Stimulated activated CD4-positive, alpha-beta T cell treated with anti-CD3 and anti-CD28 coated beads, Interleukin-1b, Interleukin-23, amount 100 ng/mL, for 1 hour (primary cell): ENCODE data around the gene NDUFAF2.
"Not testable (repeated sequence)": the region's sequence is repeated elsewhere in the genome, so short reads cannot be mapped to it uniquely, and the experiment has no call there.

ENCODE experiments used
- DNase-seq, 2 donors: peaks; one replicate each; pipeline ENCODE4 v3.0.0-alpha.2; 2020; ENCODE audit warnings: low read depth in 2 of 2

NDUFAF2 gene

DNA sequence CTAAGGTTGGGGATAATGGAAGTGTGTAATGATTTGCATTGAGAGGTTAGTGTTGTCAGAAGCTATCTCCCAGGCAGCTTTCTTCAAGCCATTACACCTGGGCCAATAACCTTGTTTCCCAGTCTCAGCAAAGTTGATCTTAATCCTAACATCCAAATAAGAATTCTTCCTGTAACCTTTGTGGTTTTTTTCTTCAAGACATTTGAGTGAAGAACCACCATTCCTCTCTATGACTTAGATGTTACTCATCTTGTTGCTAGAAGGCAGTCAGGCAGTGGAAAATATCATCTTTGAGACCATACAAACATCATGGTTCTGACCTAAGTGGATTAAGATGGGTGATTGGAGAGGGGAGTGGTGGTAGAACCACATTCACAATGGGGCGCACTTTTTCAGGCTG is 103.5 kb downstream of the NDUFAF2 start:
- DNase-seq = no peak

GRCh38 chr5:61050292-61050691 is 105.3 kb downstream of the NDUFAF2 start:
- DNase-seq = no peak

DNA sequence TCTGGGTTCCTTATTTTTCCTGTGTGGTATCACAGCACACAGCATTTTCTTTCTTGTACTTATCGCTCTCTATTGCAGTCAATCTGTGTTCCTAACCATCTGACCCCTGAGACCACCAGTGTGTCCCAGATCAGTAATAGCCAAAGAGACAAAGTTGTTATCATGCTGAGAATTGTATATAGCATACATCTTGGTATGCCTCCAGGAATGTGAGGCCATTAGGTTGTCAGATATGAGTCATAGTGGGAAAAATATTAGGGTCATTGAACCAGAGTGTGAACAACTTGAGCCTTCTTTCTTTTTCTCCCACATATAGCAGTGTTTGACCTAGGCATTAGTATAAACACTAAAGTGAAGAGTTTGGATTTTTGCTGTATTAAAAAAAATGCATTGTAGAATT is 106.3 kb downstream of the NDUFAF2 start:
- DNase-seq = no peak

GRCh38 chr5:61052882-61053281 is 107.9 kb downstream of the NDUFAF2 start:
- no peak for DNase-seq

DNA sequence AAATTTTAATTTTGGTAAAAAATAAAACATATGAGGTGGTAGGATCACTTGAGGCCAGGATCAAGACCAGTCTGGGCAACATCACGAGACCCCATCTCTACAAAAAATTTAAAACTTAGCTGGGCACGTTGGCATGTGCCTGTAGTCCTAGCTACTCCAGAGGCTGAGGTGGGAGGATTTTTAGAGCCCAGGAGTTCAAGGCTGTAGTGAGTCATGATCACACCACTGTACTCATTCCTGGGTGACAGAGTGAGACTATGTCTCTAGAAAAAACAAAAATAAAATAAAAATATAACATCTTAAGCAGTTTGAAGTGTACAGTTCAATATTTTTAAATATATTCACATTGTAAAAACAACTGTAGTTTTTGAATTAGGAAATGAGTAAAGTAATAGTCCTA is 108.9 kb downstream of the NDUFAF2 start:
- no peak for DNase-seq

DNA sequence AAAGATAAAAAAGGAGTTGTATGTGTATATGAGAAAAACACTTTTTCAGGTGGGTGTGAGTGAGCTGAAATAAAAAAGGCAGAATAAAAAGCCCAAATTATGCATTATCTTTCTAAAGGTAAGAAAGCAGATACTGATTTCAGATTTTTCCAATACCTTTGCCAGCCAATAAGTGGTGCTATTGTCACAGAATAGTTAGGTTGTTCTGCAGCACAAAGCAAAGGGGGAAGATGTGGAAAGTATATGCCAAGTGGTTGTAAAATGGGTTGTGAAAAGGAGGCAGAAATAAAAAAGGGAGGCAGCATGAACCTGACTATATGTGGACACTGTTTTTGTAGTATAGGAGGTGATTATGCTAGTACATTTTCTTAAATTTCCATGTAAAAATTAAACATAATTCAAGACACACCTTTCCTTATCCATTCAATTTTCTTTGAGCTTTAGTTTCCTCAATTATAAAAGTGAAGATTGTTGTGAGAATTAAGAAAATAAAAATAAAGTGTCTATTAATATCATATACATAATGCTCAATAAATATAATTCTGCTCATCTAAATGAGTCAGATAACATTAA is 110.5 kb downstream of the NDUFAF2 start:
- DNase-seq = no peak

DNA sequence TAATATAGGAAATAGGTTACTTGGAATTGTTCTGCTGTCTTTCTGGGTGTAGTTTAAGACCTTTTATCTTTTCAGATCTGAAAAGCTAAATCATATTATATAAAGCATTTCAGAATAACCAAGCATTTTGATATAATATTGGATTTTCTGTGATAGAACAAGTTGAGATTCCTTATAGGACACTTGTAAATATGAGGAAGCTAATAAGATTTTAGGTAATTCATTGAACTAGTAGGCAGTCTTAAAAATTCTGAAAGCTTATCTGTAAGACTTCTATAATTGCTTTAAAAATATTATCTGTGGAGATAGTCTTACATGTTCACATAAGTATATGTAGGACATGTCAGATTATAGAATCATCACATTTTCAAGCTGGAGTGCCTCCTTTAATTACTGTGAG is 114.5 kb downstream of the NDUFAF2 start:
- no peak for DNase-seq

- no peak for DNase-seq
Measured at GRCh38 chr5:61069150-61069549, 124.1 kb downstream of the NDUFAF2 start.

- no peak for DNase-seq
Measured at GRCh38 chr5:61071526-61071925, 126.5 kb downstream of the NDUFAF2 start.

- no peak for DNase-seq
Measured at GRCh38 chr5:61076626-61077025, 131.6 kb downstream of the NDUFAF2 start.

DNA sequence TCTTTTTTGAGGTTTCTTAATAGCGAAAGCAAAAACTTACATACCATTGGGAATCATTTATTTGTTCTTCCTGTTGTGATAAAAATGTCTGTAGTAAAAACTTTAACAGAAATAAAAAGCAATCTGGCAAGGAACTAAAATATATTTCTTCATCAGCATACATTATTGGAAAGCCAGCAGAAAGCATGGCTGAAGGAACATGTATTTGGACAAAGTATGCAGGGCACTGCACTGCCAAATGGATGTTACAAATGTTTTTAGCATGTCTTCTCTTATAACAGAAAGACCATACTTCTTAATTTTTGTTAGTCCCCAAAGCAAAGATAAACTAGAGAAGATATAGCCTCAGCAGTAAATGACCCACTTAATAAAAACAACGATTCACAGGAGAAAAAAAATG is 136.7 kb downstream of the NDUFAF2 start:
- no peak for DNase-seq

GRCh38 chr5:61082516-61083280 is 137.7 kb downstream of the NDUFAF2 start:
- DNase-seq = no peak

- no peak for DNase-seq
Measured at GRCh38 chr5:61084658-61085057, 139.7 kb downstream of the NDUFAF2 start.

- DNase-seq = no peak
Measured at GRCh38 chr5:61085885-61086284, 140.9 kb downstream of the NDUFAF2 start.

DNA sequence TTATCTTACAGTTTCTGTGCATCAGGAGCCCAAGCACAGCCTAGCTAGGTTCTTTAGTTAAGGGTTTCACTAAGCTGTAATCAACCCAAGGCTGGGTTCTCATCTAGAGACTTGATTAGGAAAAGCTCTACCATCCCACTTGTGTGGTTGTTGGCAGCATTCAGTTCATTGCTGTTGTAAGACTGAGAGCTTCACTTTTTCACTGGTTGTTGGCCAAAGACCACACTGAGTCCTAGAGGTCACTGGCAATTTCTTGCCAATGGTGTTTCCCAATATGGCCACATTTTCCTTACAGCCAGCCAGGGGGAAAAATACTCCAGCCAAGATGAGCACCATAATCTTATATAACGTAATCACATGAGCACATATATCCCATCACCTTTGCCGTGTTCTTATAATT is 142.9 kb downstream of the NDUFAF2 start:
- DNase-seq = no peak

GRCh38 chr5:61089351-61089750 is 144.3 kb downstream of the NDUFAF2 start:
- DNase-seq = no peak

GRCh38 chr5:61093046-61093771 is 148.2 kb downstream of the NDUFAF2 start:
- DNase-seq = not testable (repeated sequence)

DNA sequence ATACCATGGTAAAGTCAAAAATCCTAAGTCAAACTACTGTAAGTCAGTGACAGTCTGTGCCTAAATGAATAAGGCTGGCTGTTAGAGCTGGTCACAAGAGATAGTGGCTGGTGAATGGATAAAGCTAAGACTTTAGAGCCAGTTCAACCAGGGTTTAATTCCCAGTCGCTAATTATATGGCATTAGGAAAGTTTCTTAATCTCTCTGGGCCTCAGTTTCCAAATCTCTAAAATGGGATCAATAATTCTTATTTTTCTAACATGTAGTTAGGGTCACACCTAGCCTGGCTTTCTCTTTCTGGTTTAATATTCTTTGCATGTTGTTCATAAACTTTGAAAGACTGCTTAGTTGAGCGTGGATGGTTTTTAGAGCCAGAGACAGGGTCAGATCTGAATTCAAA is 152.5 kb downstream of the NDUFAF2 start:
- DNase-seq = no peak

GRCh38 chr5:61098251-61098995 is 153.4 kb downstream of the NDUFAF2 start:
- DNase-seq = no peak

DNA sequence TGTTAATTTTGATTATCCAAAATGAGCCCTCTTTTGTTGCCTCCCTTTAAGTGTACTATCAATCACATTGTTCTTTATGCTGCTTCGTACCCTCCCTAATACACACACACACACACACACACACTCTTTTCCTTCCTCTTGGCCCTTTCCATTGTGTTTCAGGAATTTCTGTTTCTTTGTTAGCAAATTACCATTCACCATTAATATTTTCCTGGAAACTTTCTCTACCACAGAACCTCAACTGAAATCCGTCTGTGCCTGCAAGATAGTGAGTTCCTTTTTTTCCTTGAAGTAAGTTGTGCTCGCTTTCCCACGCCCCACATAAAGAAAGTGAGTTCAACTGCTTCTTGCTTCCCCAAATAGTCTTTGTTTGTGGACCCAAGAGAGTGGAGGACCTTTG is 155.4 kb downstream of the NDUFAF2 start:
- no peak for DNase-seq

DNA sequence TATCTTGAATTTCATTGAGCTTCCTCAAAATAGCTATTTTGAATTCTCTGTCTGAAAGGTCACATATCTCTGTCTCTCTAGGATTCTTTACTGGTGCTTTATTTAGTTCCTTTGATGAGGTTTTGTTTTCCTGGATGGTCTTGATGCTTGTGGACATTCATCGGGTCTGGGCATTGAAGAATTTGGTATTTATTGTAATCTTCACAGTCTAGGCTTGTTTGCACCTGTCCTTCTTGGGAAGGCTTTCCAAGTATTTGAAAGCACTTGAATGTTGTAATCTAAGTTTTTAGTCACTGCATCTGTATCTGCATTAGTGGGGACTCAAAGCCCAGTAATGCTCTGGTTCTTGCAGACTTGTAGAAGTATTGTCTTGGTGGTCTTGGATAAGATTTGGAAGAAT is 169.4 kb downstream of the NDUFAF2 start:
- DNase-seq = no peak

DNA sequence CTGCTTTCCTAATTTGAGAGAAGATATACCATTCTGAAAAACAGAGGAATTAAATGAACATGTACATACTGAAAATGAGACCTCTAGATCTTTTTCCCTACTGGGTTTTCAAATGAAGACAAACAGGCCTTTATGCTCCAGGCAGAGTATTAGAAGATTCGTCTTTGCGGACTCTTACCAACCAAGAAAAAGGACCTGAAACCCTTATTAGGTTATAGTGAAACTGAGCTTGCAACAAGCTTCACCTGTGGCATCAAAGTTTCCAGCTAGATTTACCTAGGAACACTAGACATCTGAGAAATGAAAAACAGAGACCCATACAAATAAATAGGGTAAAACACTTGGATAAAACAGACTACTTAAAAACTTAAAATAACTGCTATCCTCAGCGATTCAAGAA is 171.0 kb downstream of the NDUFAF2 start:
- no peak for DNase-seq
